Effector memory CD4-positive, alpha-beta T cell (primary cell): Measurements from ENCODE around the gene AJAP1.

Experiments
- DNase-seq, 3 donors: peaks; one replicate each; pipeline ENCODE4 v3.0.0-alpha.2; 2020
- H3K27ac ChIP-seq: 2 replicates; pipeline ENCODE4 v1.7.0; 2013; ENCODE audit warnings: mild to moderate bottlenecking, low read length, moderate library complexity; ENCODE audit not compliant: insufficient read depth, poor library complexity, severe bottlenecking
- H3K27me3 ChIP-seq: replicated peaks from 2 replicates; pipeline ENCODE4 v1.7.0; 2013; ENCODE audit warnings: mild to moderate bottlenecking, low read length; ENCODE audit not compliant: insufficient read depth, control insufficient read depth, poor library complexity, severe bottlenecking
- H3K36me3 ChIP-seq: 2 replicates; pipeline ENCODE4 v1.7.0; 2013; ENCODE audit warnings: mild to moderate bottlenecking, low read length, moderate library complexity; ENCODE audit not compliant: control insufficient read depth, insufficient read depth
- H3K4me1 ChIP-seq: 2 replicates; pipeline ENCODE4 v1.7.0; 2013; ENCODE audit warnings: low read length, mild to moderate bottlenecking; ENCODE audit not compliant: control insufficient read depth, insufficient read depth, poor library complexity, severe bottlenecking
- H3K4me3 ChIP-seq: 2 replicates; pipeline ENCODE4 v1.7.0; 2013; ENCODE audit warnings: low read length, low read depth, mild to moderate bottlenecking; ENCODE audit not compliant: insufficient read depth, poor library complexity, severe bottlenecking
- H3K9me3 ChIP-seq: 2 replicates; pipeline ENCODE4 v1.7.0; 2013; ENCODE audit warnings: mild to moderate bottlenecking, low read length, moderate library complexity; ENCODE audit not compliant: control insufficient read depth

The AJAP1 gene

DNA sequence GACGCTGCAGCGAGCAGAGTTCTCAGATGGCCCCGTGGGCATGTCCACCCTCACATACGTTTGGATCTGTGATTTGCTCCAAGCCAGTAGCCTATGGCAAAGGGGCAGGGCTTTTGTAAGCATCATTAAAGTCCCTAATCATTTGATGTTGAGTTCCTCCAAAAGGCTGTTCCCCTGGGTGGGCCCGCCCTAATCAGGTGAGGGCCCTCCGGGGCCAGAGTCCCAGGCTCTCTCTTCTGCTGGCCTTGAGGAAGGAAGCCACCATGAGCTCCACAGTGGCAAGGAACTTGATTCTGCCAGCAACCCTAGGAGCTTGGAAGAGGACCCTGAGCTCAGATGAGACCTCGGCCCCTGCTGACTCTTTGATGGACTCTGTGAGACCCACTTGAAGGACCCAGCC lies 25.4 kb upstream of the AJAP1 start:
- no peaks in the 10 kb centered on the region for H3K4me1 ChIP-seq
- no peaks in the 10 kb centered on the region for H3K27me3 ChIP-seq
- no peaks in the 10 kb centered on the region for H3K9me3 ChIP-seq
- no peak for DNase-seq
- H3K36me3 ChIP-seq = no peaks in the 10 kb centered on the region
- no peak overlapping the region for H3K27ac ChIP-seq
- H3K4me3 ChIP-seq = no peak overlapping the region

DNA sequence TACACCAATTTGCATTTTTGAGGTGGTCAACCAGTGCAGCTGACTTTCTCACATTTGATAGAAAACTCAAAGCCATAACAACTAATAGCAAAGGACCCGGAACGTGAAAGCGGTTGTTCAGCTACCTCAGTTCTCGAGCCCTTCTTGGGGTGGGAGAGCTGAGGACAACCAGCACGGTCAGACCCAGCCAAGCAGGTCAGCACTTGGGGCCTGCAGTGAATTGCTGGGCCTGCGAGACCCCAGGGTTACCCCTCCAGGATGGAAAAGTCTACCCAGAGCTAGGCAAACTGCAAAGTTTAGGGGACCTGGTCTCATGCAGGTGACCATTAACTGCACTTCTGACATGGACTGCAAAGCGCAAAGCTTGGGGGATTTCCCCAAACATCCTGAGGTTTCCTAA lies 23.8 kb upstream of the AJAP1 start:
- H3K4me1 ChIP-seq = no peaks in the 10 kb centered on the region
- H3K9me3 ChIP-seq = no peaks in the 10 kb centered on the region
- H3K27me3 ChIP-seq = no peaks in the 10 kb centered on the region
- no peak overlapping the region for H3K27ac ChIP-seq
- H3K36me3 ChIP-seq = no peaks in the 10 kb centered on the region
- DNase-seq = no peak
- no peak overlapping the region for H3K4me3 ChIP-seq

DNA sequence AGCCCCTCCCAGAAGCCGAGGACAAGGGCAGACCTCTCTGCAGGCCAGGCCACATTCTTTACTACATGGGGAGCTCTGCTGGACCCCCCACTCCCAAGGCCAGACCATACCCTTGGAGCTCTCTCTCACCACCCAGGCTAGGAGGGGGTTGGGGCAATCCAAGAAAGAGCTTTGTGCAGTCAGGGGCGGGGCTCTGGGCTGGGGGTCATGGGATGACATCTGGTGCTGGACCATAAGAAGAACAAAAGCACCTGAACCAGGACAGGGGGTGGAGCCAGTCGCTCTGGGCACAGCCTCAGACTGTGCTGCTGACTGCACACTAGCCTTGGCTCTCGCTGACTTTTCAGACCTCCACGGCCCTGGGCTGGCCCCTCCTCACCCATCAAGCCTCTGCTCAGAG lies 23.1 kb upstream of the AJAP1 start:
- no peak for DNase-seq
- Histone ChIP-seq H3K4me3 (no peak overlapping the region), H3K36me3 (no peaks in the 10 kb centered on the region), H3K27me3 (no peaks in the 10 kb centered on the region), H3K4me1 (no peaks in the 10 kb centered on the region), H3K27ac (no peak overlapping the region), H3K9me3 (no peaks in the 10 kb centered on the region)

DNA sequence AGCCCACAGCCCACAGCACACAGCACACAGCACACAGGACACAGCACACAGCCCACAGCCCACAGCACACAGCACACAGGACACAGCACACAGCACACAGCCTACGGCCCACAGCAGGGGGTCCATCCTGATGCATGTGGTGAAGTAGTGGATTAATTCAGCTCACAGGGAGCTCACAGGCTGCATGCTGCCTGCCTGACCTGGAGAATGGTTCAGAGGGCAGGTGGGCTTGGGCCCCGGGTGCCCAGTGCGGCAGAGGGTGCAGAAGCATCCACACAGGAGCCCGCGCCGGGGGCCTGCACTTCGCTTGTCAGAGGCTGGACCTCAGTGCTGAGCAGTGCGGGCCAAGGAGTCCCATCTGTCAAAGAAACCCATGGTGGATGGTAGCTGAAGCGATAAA lies 21.1 kb upstream of the AJAP1 start:
- Histone ChIP-seq H3K4me1 (no peaks in the 10 kb centered on the region), H3K4me3 (no peak overlapping the region), H3K27ac (no peak overlapping the region), H3K36me3 (no peaks in the 10 kb centered on the region), H3K9me3 (no peaks in the 10 kb centered on the region), H3K27me3 (no peaks in the 10 kb centered on the region)
- DNase-seq = no peak

DNA sequence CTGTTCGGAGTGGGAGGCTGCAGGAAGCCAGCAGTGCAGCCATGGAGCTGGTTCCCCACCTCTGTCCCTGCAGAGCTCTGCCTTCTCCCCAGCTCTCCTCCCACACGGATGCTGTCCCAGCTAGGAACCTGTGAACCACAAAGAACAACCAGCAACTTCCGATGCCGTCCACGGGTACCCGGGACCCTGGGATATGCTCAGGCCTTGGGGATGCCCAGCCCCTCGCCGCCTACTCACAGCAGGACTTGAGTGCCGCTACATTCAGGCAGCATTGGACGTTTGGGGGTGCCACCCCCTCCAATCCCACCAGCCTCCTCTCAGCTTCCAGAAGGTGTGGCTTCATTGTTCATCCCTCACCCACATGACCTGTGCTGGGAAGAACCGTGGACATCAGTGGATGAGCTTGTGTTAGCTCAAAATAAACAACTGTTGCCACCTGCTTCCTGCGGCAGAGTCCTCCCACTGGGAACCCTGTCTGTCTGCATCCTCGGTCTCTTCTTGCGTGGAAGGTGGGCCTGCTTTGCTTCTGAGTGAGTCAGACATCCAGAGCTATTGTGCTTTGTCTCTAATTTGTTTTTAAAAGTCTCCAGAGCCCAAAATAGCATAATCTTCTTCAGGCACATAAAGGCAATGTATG lies 20.1 kb upstream of the AJAP1 start:
- no peak for DNase-seq
- no peak overlapping the region for H3K4me3 ChIP-seq

DNA sequence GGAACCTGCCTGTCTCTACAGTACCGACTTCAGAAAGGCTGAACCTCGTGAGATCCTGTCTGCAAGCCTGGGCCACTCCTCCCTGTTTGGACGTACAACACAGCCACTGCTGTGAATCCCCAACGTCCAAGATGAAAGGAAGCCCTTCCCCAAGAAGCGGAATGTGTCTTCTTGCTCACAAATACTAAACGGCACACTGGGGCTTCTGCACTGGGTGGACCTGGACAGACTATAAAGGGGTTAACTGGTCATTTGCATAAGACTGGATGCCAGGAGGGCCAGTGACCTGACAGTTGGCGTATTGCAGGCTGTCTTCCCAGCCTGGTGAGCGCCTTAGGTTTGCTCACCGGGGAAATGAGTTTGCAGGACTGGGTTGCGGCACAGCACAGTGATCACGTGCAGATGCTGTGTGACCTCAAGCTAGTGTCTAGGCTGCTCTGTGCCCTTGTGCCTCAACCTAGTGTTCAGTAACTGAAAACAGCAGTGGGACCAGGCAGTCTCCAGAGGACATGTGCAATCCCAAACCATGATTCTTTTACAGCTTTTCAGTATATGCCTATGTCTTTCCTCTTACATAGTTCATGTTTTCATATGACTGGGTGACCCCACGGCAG lies 19.5 kb upstream of the AJAP1 start:
- no peak for DNase-seq
- no peaks in the 10 kb centered on the region for H3K4me1 ChIP-seq
- no peak overlapping the region for H3K4me3 ChIP-seq

More for the DNA sequence above, 20.1 kb upstream of the AJAP1 start:
- Histone ChIP-seq H3K4me1 (no peaks in the 10 kb centered on the region), H3K27me3 (no peaks in the 10 kb centered on the region), H3K9me3 (no peaks in the 10 kb centered on the region), H3K27ac (no peak overlapping the region), H3K36me3 (no peaks in the 10 kb centered on the region)

DNA sequence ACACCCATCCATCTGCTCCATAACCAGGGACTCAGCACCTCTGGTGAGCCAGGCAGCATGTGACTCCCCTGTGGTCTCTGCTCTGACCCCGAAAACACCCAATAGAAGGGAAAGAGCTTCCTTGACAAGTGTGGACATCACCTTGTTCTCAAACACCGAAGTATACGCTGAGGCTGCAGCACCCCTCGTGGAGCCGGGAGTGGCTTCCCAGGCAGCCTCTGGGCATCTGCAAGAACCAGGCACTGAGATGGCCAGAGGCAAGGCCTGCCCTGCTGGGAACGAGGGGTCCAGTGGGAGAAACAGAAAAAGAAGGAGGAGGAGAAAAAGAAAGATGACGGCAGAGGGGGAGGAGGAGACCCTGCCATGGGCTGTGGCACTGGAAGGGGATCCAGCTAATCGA lies 18.2 kb upstream of the AJAP1 start:
- no peaks in the 10 kb centered on the region for H3K9me3 ChIP-seq

More for the DNA sequence above, 19.5 kb upstream of the AJAP1 start:
- no peaks in the 10 kb centered on the region for H3K9me3 ChIP-seq
- no peak overlapping the region for H3K27ac ChIP-seq
- H3K27me3 ChIP-seq = no peaks in the 10 kb centered on the region
- H3K36me3 ChIP-seq = no peaks in the 10 kb centered on the region

DNA sequence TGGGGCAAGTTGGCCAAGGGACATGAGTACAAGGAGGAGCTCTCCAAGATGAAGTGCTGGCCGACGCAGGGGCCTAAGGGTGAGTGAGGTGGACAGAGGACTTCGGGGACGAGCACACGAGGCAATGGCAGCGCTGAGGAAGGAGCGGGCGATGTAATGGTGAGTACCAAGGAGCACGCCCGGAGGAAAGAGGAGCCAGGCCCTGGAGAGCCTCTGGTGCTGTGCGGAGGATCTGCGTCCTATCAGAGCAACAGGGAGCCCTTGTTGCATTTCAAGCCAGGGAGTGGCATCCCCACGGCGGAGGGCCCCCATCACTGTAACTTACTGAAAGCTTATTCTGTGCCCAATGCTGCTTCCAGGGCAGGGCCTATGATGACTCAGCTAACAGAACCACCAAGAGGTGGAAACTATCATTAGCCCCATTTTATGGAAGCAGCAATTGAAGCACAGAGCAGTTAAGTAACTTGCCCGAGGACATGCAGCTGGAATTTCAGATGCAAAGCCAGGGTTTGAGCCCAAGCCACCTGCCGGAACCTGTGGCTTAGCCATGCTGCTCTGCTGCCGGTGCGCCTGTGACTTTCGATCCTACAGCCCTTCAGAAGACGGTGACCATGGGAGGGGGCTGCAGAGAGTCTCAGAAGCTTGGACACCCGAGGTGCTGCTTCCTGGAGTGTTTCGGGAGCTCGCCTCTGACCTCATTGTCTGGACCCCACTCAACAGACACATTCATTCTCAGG lies 17.6 kb upstream of the AJAP1 start:
- Histone ChIP-seq H3K4me3 (no peak overlapping the region), H3K36me3 (no peaks in the 10 kb centered on the region), H3K9me3 (no peaks in the 10 kb centered on the region), H3K27ac (no peak overlapping the region), H3K27me3 (no peaks in the 10 kb centered on the region), H3K4me1 (no peaks in the 10 kb centered on the region)
- no peak for DNase-seq

More for the DNA sequence above, 18.2 kb upstream of the AJAP1 start:
- no peak overlapping the region for H3K27ac ChIP-seq
- H3K4me1 ChIP-seq = no peaks in the 10 kb centered on the region
- no peaks in the 10 kb centered on the region for H3K27me3 ChIP-seq
- no peaks in the 10 kb centered on the region for H3K36me3 ChIP-seq
- DNase-seq = no peak
- H3K4me3 ChIP-seq = no peak overlapping the region

DNA sequence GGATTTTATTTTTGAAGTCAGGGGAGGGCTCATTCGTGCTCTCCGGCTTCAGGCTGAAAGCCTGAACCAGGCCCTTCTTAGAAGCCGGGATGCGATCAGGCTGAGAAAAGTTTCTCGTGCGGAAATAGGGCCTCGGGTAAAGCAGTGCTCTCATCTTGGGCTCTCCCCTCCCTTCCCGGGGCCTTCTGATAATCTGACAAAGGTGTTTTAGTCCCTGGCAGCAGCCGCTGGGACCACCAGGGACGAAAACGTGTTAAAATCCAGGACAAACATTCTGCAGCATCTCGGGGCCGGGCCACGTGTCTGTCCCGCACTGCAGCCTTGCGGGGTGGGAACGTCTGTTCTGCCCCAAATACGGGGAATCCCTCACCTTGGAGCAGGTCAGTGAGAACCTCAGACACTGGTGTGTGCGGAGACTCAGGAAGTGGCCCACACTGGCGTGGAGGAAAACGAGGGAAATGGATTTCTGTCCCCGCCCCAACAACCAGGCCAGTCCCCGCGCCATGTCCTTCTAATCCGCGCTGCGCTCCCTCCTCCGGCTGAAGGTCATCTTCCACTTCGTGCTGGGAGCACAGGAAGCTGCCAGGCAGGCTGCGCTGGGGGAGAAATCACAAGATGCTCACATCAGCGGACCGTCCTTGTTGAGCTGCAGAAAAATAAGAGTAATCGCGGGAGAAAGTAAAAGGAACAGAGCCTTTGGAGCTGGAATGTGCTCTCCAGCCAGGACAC lies 16.6 kb upstream of the AJAP1 start:
- Histone ChIP-seq H3K4me3 (no peak overlapping the region), H3K36me3 (no peaks in the 10 kb centered on the region)

DNA sequence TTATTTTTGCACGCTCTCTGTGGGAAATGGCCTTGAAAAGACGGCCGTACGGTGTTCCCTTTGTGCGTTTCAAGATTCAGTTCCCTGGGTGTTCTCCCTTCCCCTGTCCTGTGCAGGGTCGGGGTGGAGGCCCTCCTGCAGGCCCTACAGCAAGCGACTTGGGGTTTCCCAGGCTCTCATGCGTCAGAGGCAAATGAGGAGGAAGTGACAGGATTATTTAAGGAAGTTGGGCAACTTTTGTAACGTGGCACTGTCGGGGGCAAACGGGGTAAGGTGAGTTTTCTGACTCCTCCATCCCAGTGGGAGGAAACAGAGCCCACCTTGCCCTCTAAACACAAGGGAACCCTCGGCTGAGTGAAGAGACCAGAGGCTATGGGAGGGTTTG lies 16.1 kb upstream of the AJAP1 start:
- no peak for DNase-seq
- no peaks in the 10 kb centered on the region for H3K4me1 ChIP-seq
- no peaks in the 10 kb centered on the region for H3K9me3 ChIP-seq
- H3K4me3 ChIP-seq = no peak overlapping the region
- no peak overlapping the region for H3K27ac ChIP-seq
- H3K27me3 ChIP-seq = no peaks in the 10 kb centered on the region
- no peaks in the 10 kb centered on the region for H3K36me3 ChIP-seq

More for the DNA sequence above, 16.6 kb upstream of the AJAP1 start:
- Histone ChIP-seq H3K27ac (no peak overlapping the region), H3K9me3 (no peaks in the 10 kb centered on the region), H3K27me3 (no peaks in the 10 kb centered on the region), H3K4me1 (no peaks in the 10 kb centered on the region)
- no peak for DNase-seq
